DOHH2 (cell line): ENCODE results near the gene PBX4.

Experiments used
- EZH2phosphoT487 ChIP-seq: fragments of 200-600 bp; sonication (generic); IDR thresholded peaks from 2 replicates; pipeline ENCODE4 v1.6.1; 2017; ENCODE audit warnings: borderline replicate concordance, mild to moderate bottlenecking, antibody characterized with exemption, low read length, moderate library complexity, mixed read lengths
- TF ChIP-seq, protein P1 (sequence below): fragments of 200-600 bp; sonication (generic); IDR thresholded peaks from one replicate; pipeline ENCODE4 v1.5.1; 2014; ENCODE audit warnings: antibody characterized with exemption, mild to moderate bottlenecking, low read depth, low read length; ENCODE audit not compliant: poor library complexity, severe bottlenecking

DNA sequence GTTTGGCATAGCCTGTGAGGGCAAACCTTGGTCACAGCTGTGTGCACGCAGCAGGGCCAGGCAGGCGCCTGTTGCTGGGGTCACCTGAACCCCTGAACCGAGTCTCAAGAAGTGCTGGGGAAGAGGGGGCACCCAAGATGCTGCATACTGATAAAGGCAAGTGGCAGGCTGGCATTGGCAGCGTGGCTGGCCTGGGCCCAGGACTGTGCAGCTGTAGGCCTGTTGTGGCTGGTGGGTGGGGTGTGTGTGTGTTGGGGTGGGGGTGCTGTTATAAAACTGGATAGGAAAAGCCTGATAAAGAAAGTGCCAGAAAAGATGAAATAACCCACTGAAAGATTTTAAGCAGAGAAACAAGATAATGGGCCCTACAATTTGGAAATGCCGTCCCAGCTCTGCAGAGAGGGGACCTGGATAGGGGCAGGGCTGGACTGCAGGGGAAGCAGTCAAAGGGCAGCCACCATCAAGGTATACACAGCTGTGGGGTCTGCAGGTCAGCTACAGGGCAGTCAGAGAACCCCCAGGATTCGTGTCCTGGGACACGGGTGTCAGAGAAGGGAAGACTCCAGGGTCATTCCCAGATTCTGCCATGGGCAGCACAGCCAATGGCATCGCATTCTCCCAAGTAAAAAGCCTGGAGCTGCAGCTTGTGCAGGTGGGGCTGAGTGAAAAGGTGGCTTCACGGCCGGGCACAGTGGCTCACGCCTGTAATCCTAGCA, 47.3 kb downstream of the PBX4 start:
- TF ChIP-seq, protein P1, sequence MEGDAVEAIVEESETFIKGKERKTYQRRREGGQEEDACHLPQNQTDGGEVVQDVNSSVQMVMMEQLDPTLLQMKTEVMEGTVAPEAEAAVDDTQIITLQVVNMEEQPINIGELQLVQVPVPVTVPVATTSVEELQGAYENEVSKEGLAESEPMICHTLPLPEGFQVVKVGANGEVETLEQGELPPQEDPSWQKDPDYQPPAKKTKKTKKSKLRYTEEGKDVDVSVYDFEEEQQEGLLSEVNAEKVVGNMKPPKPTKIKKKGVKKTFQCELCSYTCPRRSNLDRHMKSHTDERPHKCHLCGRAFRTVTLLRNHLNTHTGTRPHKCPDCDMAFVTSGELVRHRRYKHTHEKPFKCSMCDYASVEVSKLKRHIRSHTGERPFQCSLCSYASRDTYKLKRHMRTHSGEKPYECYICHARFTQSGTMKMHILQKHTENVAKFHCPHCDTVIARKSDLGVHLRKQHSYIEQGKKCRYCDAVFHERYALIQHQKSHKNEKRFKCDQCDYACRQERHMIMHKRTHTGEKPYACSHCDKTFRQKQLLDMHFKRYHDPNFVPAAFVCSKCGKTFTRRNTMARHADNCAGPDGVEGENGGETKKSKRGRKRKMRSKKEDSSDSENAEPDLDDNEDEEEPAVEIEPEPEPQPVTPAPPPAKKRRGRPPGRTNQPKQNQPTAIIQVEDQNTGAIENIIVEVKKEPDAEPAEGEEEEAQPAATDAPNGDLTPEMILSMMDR: no peak
- no peak for TF ChIP-seq EZH2phosphoT487
